Uterus (tissue), 2 donors: ENCODE results near the gene KRT6A.

Experiments
- CTCF ChIP-seq, 4 experiments: fragments of 200-600 bp in 2 of 4; fragments of 450-650 bp in 2 of 4; sonication (generic) in 2 of 4; IDR thresholded peaks; one replicate each; pipeline ENCODE4 v1.5.1; 2016 to 2019; ENCODE audit warnings: antibody characterized with exemption in 4 of 4, mild to moderate bottlenecking in 2 of 4, moderate library complexity in 1 of 4
- POLR2A ChIP-seq, 2 donors: fragments of 450-650 bp; IDR thresholded peaks; one replicate each; pipeline ENCODE4 v1.6.1; 2016; ENCODE audit warnings: antibody characterized with exemption in 2 of 2, mild to moderate bottlenecking in 1 of 2, moderate library complexity in 1 of 2

- TF ChIP-seq POLR2A (IDR thresholded peaks at IDR 0.05) (no peak), CTCF (IDR thresholded peaks at IDR 0.05) (no peak)
Measured at GRCh38 chr12:52525661-52526499, 32.8 kb upstream of the KRT6A start.
